K562 (cell line): ENCODE results near the gene CYSRT1. TPM values are rescaled to one million over a fixed set of nuclear protein-coding genes. Genes with fewer than 3 reads are reported as not detected.

Source experiments
- ADNP ChIP-seq: fragments of 200-800 bp; sonication (Bioruptor generic); IDR thresholded peaks from 2 replicates; pipeline ENCODE4 v1.6.1; 2016; ENCODE audit warnings: missing genetic modification characterization, missing compliant biosample characterization
- ARID2 ChIP-seq: fragments of 450-650 bp; IDR thresholded peaks from 2 replicates; pipeline ENCODE4 v1.6.1; 2017; ENCODE audit warnings: antibody characterized with exemption, mild to moderate bottlenecking
- ATF1 ChIP-seq, 2 experiments: fragments of 450-650 bp in 1 of 2; IDR thresholded peaks; 2 replicates each; pipeline ENCODE4 v1.6.1; 2016; ENCODE audit warnings: missing compliant biosample characterization in 1 of 2, missing genetic modification characterization in 1 of 2
- BCOR ChIP-seq: fragments of 450-650 bp; IDR thresholded peaks from 2 replicates; pipeline ENCODE4 v1.6.1; 2016
- CBX3 ChIP-seq, 2 experiments: IDR thresholded peaks; 1 replicate in 1 of 2; 2 replicates in 1 of 2; pipeline ENCODE4 v1.6.1; 2012; ENCODE audit warnings: inconsistent platforms in 2 of 2, low read length in 2 of 2, borderline replicate concordance in 1 of 2, control low read depth in 1 of 2
- GTF2F1 ChIP-seq: IDR thresholded peaks from 2 replicates; pipeline ENCODE4 v1.6.1; 2011; ENCODE audit warnings: low read depth, low read length, improper control_type of control experiment
- HDAC2 ChIP-seq: fragments of 450-650 bp; IDR thresholded peaks from 2 replicates; pipeline ENCODE4 v1.6.1; 2016; ENCODE audit warnings: mild to moderate bottlenecking
- HNRNPUL1 ChIP-seq: fragments of 200-400 bp; formaldehyde crosslinking; IDR thresholded peaks from 2 replicates; pipeline ENCODE4 v1.6.1; 2017; ENCODE audit warnings: low read length
- KAT7 ChIP-seq: sonication (generic); formaldehyde crosslinking; IDR thresholded peaks from 2 replicates; pipeline ENCODE4 v1.8.0; 2022; ENCODE audit warnings: missing genetic modification reagents, mild to moderate bottlenecking, borderline replicate concordance
- NCOR1 ChIP-seq: fragments of 450-650 bp; IDR thresholded peaks from 2 replicates; pipeline ENCODE4 v1.6.1; 2016; ENCODE audit warnings: mild to moderate bottlenecking, moderate library complexity
- NONO ChIP-seq, 2 experiments: fragments of 200-400 bp in 1 of 2; fragments of 450-650 bp in 1 of 2; formaldehyde crosslinking in 1 of 2; IDR thresholded peaks; 2 replicates each; pipeline ENCODE4 v1.6.1; 2017; ENCODE audit warnings: low read depth in 2 of 2, mild to moderate bottlenecking in 2 of 2, moderate library complexity in 2 of 2, low read length in 1 of 2
- OTX1 ChIP-seq: fragments of 450-650 bp; formaldehyde crosslinking; IDR thresholded peaks from 2 replicates; pipeline ENCODE4 v1.4.0; 2022; ENCODE audit warnings: mild to moderate bottlenecking
- POLR2A ChIP-seq: fragments of 450-650 bp; conservative IDR thresholded peaks from 2 replicates; pipeline ENCODE4 v1.6.1; 2016
- POLR2AphosphoS5 ChIP-seq: IDR thresholded peaks from 2 replicates; pipeline ENCODE4 v1.6.1; 2011; ENCODE audit warnings: mild to moderate bottlenecking, low read depth, low read length, moderate library complexity; ENCODE audit not compliant: control insufficient read depth, insufficient read depth
- PRMT5 ChIP-seq: sonication (generic); formaldehyde crosslinking; IDR thresholded peaks from 2 replicates; pipeline ENCODE4 v1.5.0; 2020; ENCODE audit warnings: missing genetic modification reagents
- RBM25 ChIP-seq: fragments of 200-400 bp; formaldehyde crosslinking; IDR thresholded peaks from 2 replicates; pipeline ENCODE4 v1.6.1; 2018; ENCODE audit warnings: low read length, low read depth, moderate library complexity; ENCODE audit not compliant: severe bottlenecking
- RFX1 ChIP-seq: fragments of 450-650 bp; IDR thresholded peaks from 2 replicates; pipeline ENCODE4 v1.6.1; 2016; ENCODE audit warnings: mild to moderate bottlenecking, moderate library complexity
- SMAD1 ChIP-seq: fragments of 150-350 bp; IDR thresholded peaks from 2 replicates; pipeline ENCODE4 v1.6.1; 2014; ENCODE audit warnings: low read length, low read depth; ENCODE audit not compliant: partially characterized antibody
- SNIP1 ChIP-seq: fragments of 450-650 bp; IDR thresholded peaks from 2 replicates; pipeline ENCODE4 v1.7.1; 2017; ENCODE audit warnings: low read depth, mild to moderate bottlenecking
- SPI1 ChIP-seq: IDR thresholded peaks from 2 replicates; pipeline ENCODE4 v1.6.1; 2011; ENCODE audit warnings: low read depth, low read length, control low read depth, borderline replicate concordance
- SRSF7 ChIP-seq: fragments of 200-400 bp; formaldehyde crosslinking; optimal IDR thresholded peaks from 2 replicates; pipeline ENCODE3; 2017; ENCODE audit warnings: mild to moderate bottlenecking, low read depth, low read length
- STAT5A ChIP-seq: IDR thresholded peaks from 2 replicates; pipeline ENCODE4 v1.6.1; 2012; ENCODE audit warnings: low read length, inconsistent platforms, borderline replicate concordance
- STAT5B ChIP-seq: fragments of 250-450 bp; sonication (Bioruptor Pico); IDR thresholded peaks from 2 replicates; pipeline ENCODE4 v1.8.0; 2021; ENCODE audit warnings: mild to moderate bottlenecking, inconsistent platforms
- YY1 ChIP-seq, 3 experiments: IDR thresholded peaks; 2 replicates each; pipeline ENCODE4 v1.6.1; 2011; ENCODE audit warnings: low read length in 2 of 3, mild to moderate bottlenecking in 2 of 3, moderate library complexity in 2 of 3, borderline replicate concordance in 1 of 3, control low read depth in 1 of 3, low read depth in 1 of 3; ENCODE audit not compliant: insufficient read depth in 3 of 3, insufficient replicate concordance in 2 of 3, control insufficient read depth in 1 of 3, insufficient read length in 1 of 3; ENCODE audit errors: extremely low read depth in 1 of 3
- ZBTB17 ChIP-seq: fragments of 450-650 bp; formaldehyde crosslinking; IDR thresholded peaks from 2 replicates; pipeline ENCODE4 v1.4.0; 2020; ENCODE audit warnings: mild to moderate bottlenecking
- ZNF165 ChIP-seq: fragments of 250-450 bp; sonication (Bioruptor Pico); IDR thresholded peaks from 2 replicates; pipeline ENCODE4 v1.4.0; 2020; ENCODE audit warnings: borderline replicate concordance
- ZNF444 ChIP-seq: fragments of 250-450 bp; sonication (Bioruptor Pico); IDR thresholded peaks from 2 replicates; pipeline ENCODE4 v1.4.0; 2020; ENCODE audit warnings: mild to moderate bottlenecking, moderate library complexity
- ZNF507 ChIP-seq: conservative IDR thresholded peaks from 2 replicates; pipeline ENCODE4 v1.6.1; 2017; ENCODE audit warnings: missing genetic modification characterization, missing compliant biosample characterization
- ZNF764 ChIP-seq: fragments of 250-450 bp; sonication (Bioruptor Pico); IDR thresholded peaks from 2 replicates; pipeline ENCODE4 v1.4.0; 2020; ENCODE audit warnings: low read depth, mild to moderate bottlenecking, moderate library complexity
- polyA plus RNA-seq, 8 experiments: library from polyadenylated mRNA; depleted of rRNA in 4 of 8; stranded (reverse) in 5 of 8; unstranded in 3 of 8; fragments of >200 nt; fragmentation: Nextera tagmentation in 2 of 8; fragmentation: Illumina TruSeq in 1 of 8; extraction: Ambion mirVana in 2 of 8; extraction: Trizol in 1 of 8; gene quantifications; 2 replicates each; pipeline versions ENCODE4 v1.2.1 to v1.2.3, GENCODE V29; 2011 to 2014; ENCODE audit warnings: inconsistent platforms in 1 of 8, missing spikeins in 1 of 8
- total RNA-seq, 7 experiments: library from RNA; depleted of rRNA in 6 of 7; stranded (reverse); fragments of >200 nt in 6 of 7; fragmentation: Illumina TruSeq in 2 of 7; extraction: Trizol in 2 of 7; gene quantifications; 2 replicates each; pipeline versions ENCODE4 v1.2.1 to v1.2.3, GENCODE V29; 2011 to 2021; ENCODE audit warnings: low replicate concordance in 1 of 7
- TF ChIP-seq, protein P1 (sequence below): IDR thresholded peaks from 2 replicates; pipeline ENCODE4 v1.6.1; 2016; ENCODE audit warnings: missing genetic modification characterization, missing compliant biosample characterization

Gene CYSRT1
- total and polyA plus RNA-seq, 9 of the 15 experiments (the other 6 are each of a cell fraction or from before 2014, with no cell fraction given), result 0.04 to 1.4 (median 0.42) TPM; not detected in 3

DNA sequence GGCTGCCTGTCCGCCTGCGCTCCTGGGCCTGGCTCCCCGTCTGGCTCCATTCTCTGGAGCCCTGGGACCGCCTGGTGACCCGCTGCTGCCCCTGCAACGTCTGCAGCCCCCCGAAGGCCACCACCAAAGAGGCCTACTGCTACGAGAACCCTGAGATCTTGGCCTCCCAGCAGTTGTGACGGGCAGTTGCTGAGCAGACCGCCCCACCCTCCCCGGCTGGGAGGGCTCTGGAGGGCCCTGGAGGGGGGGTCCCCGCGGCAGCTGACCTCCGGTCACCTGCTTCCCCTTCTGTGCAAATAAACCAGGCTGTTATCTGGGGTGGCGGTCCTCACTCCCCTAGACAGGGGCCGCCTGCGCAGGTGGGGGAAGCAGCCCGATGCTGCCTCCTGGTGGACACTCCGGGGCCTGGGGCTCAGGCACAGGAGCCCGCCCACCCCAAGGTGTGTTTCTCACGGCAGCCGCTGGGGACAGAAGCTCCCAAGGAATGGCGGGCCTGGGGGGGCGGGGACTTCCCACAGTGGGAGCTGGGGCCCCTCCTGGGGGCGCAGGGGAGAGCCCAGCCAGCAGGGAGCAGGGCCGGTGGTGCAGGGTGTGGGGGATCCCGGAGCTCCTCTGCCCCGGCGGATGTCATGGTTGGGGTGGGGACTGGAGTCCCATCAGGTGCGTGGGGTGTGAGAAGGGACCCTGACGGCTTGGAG, 11.4 kb downstream of the CYSRT1 start (continued):
- TF ChIP-seq BCOR, result no peak
- no peak for TF ChIP-seq RFX1
- TF ChIP-seq ZNF444, result no peak
- TF ChIP-seq NCOR1, result no peak
- no peak for TF ChIP-seq STAT5B (CRISPR knock-in tag)
- TF ChIP-seq HDAC2, result 0 out of 2 replicates have a peak, but pooled peaks have one; percentile 72
- TF ChIP-seq POLR2A, result no peak
- TF ChIP-seq, protein P1, sequence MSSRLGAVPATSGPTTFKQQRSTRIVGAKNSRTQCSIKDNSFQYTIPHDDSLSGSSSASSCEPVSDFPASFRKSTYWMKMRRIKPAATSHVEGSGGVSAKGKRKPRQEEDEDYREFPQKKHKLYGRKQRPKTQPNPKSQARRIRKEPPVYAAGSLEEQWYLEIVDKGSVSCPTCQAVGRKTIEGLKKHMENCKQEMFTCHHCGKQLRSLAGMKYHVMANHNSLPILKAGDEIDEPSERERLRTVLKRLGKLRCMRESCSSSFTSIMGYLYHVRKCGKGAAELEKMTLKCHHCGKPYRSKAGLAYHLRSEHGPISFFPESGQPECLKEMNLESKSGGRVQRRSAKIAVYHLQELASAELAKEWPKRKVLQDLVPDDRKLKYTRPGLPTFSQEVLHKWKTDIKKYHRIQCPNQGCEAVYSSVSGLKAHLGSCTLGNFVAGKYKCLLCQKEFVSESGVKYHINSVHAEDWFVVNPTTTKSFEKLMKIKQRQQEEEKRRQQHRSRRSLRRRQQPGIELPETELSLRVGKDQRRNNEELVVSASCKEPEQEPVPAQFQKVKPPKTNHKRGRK (tag), result no peak
- peak; percentile 62 for TF ChIP-seq POLR2AphosphoS5
- TF ChIP-seq ZBTB17 (CRISPR knock-in tag), result 0 out of 2 replicates have a peak, but pooled peaks have one; percentile 13
- no peak for TF ChIP-seq SMAD1
- TF ChIP-seq NONO (IDR thresholded peaks at IDR 0.05; ENCODE audit: low read depth in 2 of 2, low read length in 1 of 2), result no peak
- no peak for TF ChIP-seq GTF2F1
- TF ChIP-seq SNIP1, result no peak
- no peak for TF ChIP-seq ATF1 (CRISPR knock-in tag; IDR thresholded peaks at IDR 0.05)
- TF ChIP-seq ATF1 (tag; IDR thresholded peaks at IDR 0.05), result peak; percentile 72
- no peak for TF ChIP-seq OTX1
- no peak for TF ChIP-seq SRSF7
- no peak for TF ChIP-seq ARID2
- no peak; the same call in 1 of the 2 replicates for TF ChIP-seq ZNF764 (CRISPR knock-in tag)
- TF ChIP-seq YY1 (IDR thresholded peaks at IDR 0.05; ENCODE audit: borderline replicate concordance in 1 of 3, control insufficient read depth in 1 of 3, extremely low read depth in 1 of 3, insufficient read depth in 3 of 3, insufficient read length in 1 of 3, insufficient replicate concordance in 2 of 3, low read depth in 1 of 3, low read length in 2 of 3), result peak in 2 of 3 experiments; percentile 87 to 88
- no peak for TF ChIP-seq RBM25
- no peak; the same call in 1 of the 2 replicates for TF ChIP-seq STAT5A
- no peak for TF ChIP-seq ZNF507 (tag)
- TF ChIP-seq HNRNPUL1, result no peak
- TF ChIP-seq CBX3 (IDR thresholded peaks at IDR 0.05; ENCODE audit: borderline replicate concordance in 1 of 2, low read length in 2 of 2), result peak in 1 of 2 experiments; percentile 47; a peak in 1 of 3 replicates
- no peak for TF ChIP-seq ZNF165 (CRISPR knock-in tag)
- 0 out of 2 replicates have a peak, but pooled peaks have one; percentile 61 for TF ChIP-seq KAT7
- no peak for TF ChIP-seq PRMT5 (CRISPR knock-in tag)
- TF ChIP-seq SPI1, result no peak
- no peak for TF ChIP-seq ADNP
